ENCODE measurements around the gene CFAP45. TPM values are rescaled to one million over a fixed set of nuclear protein-coding genes. Genes with fewer than 3 reads are reported as not detected.

The CFAP45 gene
- total and polyA plus RNA-seq, 2 of the 8 experiments (the other 6 are each of a cell fraction or from before 2014, with no cell fraction given): 0.05 TPM; not detected in 1

- TF ChIP-seq CTCF (IDR thresholded peaks at IDR 0.05; ENCODE audit: control extremely low read depth in 1 of 3, insufficient read depth in 1 of 3, low read depth in 1 of 3, low read length in 3 of 3) (no peak), CHD2 (IDR thresholded peaks at IDR 0.05; ENCODE audit: low read length) (no peak), PHF8 (conservative IDR thresholded peaks at IDR 0.05; ENCODE audit: low read depth, low read length) (no peak), GTF2F1 (IDR thresholded peaks at IDR 0.05; ENCODE audit: borderline replicate concordance, low read depth, low read length) (no peak), HDAC2 (IDR thresholded peaks at IDR 0.05; ENCODE audit: borderline replicate concordance in 1 of 2, low read depth in 2 of 2, low read length in 2 of 2) (no peak)
- TF ChIP-seq, protein P1, sequence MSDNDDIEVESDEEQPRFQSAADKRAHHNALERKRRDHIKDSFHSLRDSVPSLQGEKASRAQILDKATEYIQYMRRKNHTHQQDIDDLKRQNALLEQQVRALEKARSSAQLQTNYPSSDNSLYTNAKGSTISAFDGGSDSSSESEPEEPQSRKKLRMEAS (IDR thresholded peaks at IDR 0.05): no peak
These were observed 35.8 kb upstream of the CFAP45 start (continued) for GRCh38 chr1:159935719-159936272.

Measured in H1 (cell line).